NOMO-1 (cell line): ENCODE measurements around the gene MYO15A.

Experiments used
- DNase-seq, 2 experiments: peaks; one replicate each; lab custom pipeline; 2025; ENCODE audit not compliant: unreplicated experiment in 2 of 2; lab: John Stamatoyannopoulos, UW

Gene MYO15A

GRCh38 chr17:18122990-18123753 lies 14.6 kb downstream of the MYO15A start:
- DNase-seq: no peak

GRCh38 chr17:18124345-18125126 lies 16.0 kb downstream of the MYO15A start:
- DNase-seq: no peak

- no peak for DNase-seq
These were observed 20.5 kb downstream of the MYO15A start for GRCh38 chr17:18129041-18129502.

- no peak for DNase-seq
These were observed 24.2 kb downstream of the MYO15A start for GRCh38 chr17:18132711-18133110.

- no peak for DNase-seq
These were observed 27.8 kb downstream of the MYO15A start for GRCh38 chr17:18136357-18136756.

- DNase-seq: no peak
These were observed 29.7 kb downstream of the MYO15A start for GRCh38 chr17:18138065-18138749.

GRCh38 chr17:18139092-18139491 lies 30.5 kb downstream of the MYO15A start:
- no peak for DNase-seq

- DNase-seq: no peak
These were observed 30.9 kb downstream of the MYO15A start for GRCh38 chr17:18139498-18139897.

GRCh38 chr17:18139949-18140348 lies 31.4 kb downstream of the MYO15A start:
- no peak for DNase-seq

- DNase-seq: no peak
These were observed 32.1 kb downstream of the MYO15A start for GRCh38 chr17:18140648-18141047.

GRCh38 chr17:18141210-18141803 lies 32.8 kb downstream of the MYO15A start:
- peak in 1 of 2 experiments; percentile 63 for DNase-seq

- no peak for DNase-seq
These were observed 33.9 kb downstream of the MYO15A start for GRCh38 chr17:18142417-18142816.

- DNase-seq: peak in 1 of 2 experiments; percentile 13
These were observed 34.7 kb downstream of the MYO15A start for GRCh38 chr17:18143044-18143936.

GRCh38 chr17:18144261-18144660 lies 35.7 kb downstream of the MYO15A start:
- DNase-seq: no peak

GRCh38 chr17:18144855-18145254 lies 36.3 kb downstream of the MYO15A start:
- no peak for DNase-seq

GRCh38 chr17:18145811-18146210 lies 37.3 kb downstream of the MYO15A start:
- DNase-seq: no peak

GRCh38 chr17:18146259-18146658 lies 37.7 kb downstream of the MYO15A start:
- no peak for DNase-seq

GRCh38 chr17:18146980-18147379 lies 38.4 kb downstream of the MYO15A start:
- DNase-seq: no peak

GRCh38 chr17:18148586-18148985 lies 40.0 kb downstream of the MYO15A start:
- no peak for DNase-seq

GRCh38 chr17:18151290-18151689 lies 42.7 kb downstream of the MYO15A start:
- no peak for DNase-seq
